Duodenal mucosa (tissue), 2 donors: ENCODE measurements around the gene PQBP1.
A peak's percentile ranks its signal among the peaks of the same experiment; 100 is the strongest.
"Not testable (repeated sequence)": the region's sequence is repeated elsewhere in the genome, so short reads cannot be mapped to it uniquely, and the experiment has no call there.

Experiments
- H3K27ac ChIP-seq: one replicate; pipeline ENCODE4 v1.7.0; 2013; ENCODE audit warnings: low read depth, low read length
- H3K27me3 ChIP-seq, 2 donors: one replicate each; pipeline ENCODE4 v1.7.0; 2013; ENCODE audit warnings: low read length in 2 of 2, control low read depth in 1 of 2; ENCODE audit not compliant: insufficient read depth in 2 of 2, control insufficient read depth in 1 of 2
- H3K36me3 ChIP-seq, 2 donors: one replicate each; pipeline ENCODE4 v1.7.0; 2013; ENCODE audit warnings: low read length in 2 of 2, control low read depth in 1 of 2; ENCODE audit not compliant: insufficient read depth in 2 of 2, control insufficient read depth in 1 of 2
- H3K4me1 ChIP-seq, 2 donors: one replicate each; pipeline ENCODE4 v1.7.0; 2013; ENCODE audit warnings: low read length in 2 of 2, control low read depth in 1 of 2; ENCODE audit not compliant: insufficient read depth in 2 of 2, control insufficient read depth in 1 of 2
- H3K4me3 ChIP-seq, 2 donors: one replicate each; pipeline ENCODE4 v1.7.0; 2013; ENCODE audit warnings: low read length in 2 of 2, low read depth in 1 of 2
- H3K9ac ChIP-seq, 2 donors: one replicate each; pipeline ENCODE4 v1.7.0; 2013; ENCODE audit warnings: low read length in 2 of 2, low read depth in 1 of 2
- H3K9me3 ChIP-seq, 2 donors: one replicate each; pipeline ENCODE4 v1.7.0; 2013; ENCODE audit warnings: low read length in 2 of 2, control low read depth in 1 of 2; ENCODE audit not compliant: control insufficient read depth in 1 of 2

PQBP1 gene

GRCh38 chrX:48897625-48898306 lies at the start of gene PQBP1, which contains the start of gene TIMM17B:
PQBP1 (plus strand) TSS chrX:48897930; CDS start chrX:48898510, 580 bp downstream.
TIMM17B (minus strand) TSS chrX:48897768; CDS start chrX:48897749, 19 bp downstream.
- peak within 1 kb of the TSS; percentile 82 to 95 for H3K4me3 ChIP-seq
- peaks cover 6 to 18% of the 10 kb centered on the region in 2 donors for H3K4me1 ChIP-seq
- peaks cover 21 to 29% of the 10 kb centered on the region in 2 donors for H3K36me3 ChIP-seq

GRCh38 chrX:48848847-48849246 lies 48.9 kb upstream of the PQBP1 start:
- Histone ChIP-seq H3K4me3 (no peak overlapping the region), H3K4me1 (no peaks in the 10 kb centered on the region), H3K27me3 (no peaks in the 10 kb centered on the region)

More at GRCh38 chrX:48897625-48898306, at the start of gene PQBP1, which contains the start of gene TIMM17B:
- H3K9me3 ChIP-seq: no peaks in the 10 kb centered on the region
- peak within 1 kb of the TSS; percentile 98 for H3K27ac ChIP-seq
- peak within 1 kb of the TSS; percentile 91 to 92 for H3K9ac ChIP-seq
- H3K27me3 ChIP-seq: no peaks in the 10 kb centered on the region

GRCh38 chrX:48852857-48853256 lies 44.9 kb upstream of the PQBP1 start:
- no peak overlapping the region for H3K27ac ChIP-seq
- no peak overlapping the region for H3K9ac ChIP-seq
- no peaks in the 10 kb centered on the region for H3K9me3 ChIP-seq
- no peak overlapping the region for H3K4me3 ChIP-seq
- H3K4me1 ChIP-seq: no peaks in the 10 kb centered on the region
- H3K27me3 ChIP-seq: no peaks in the 10 kb centered on the region
- H3K36me3 ChIP-seq: no peaks in the 10 kb centered on the region

More at GRCh38 chrX:48848847-48849246, 48.9 kb upstream of the PQBP1 start:
- Histone ChIP-seq H3K9ac (no peak overlapping the region), H3K36me3 (no peaks in the 10 kb centered on the region), H3K27ac (no peak overlapping the region), H3K9me3 (no peaks in the 10 kb centered on the region)

- not testable (repeated sequence) for H3K4me1 ChIP-seq, H3K9ac ChIP-seq, H3K9me3 ChIP-seq, H3K4me3 ChIP-seq, H3K36me3 ChIP-seq, H3K27me3 ChIP-seq, H3K27ac ChIP-seq
Measured at GRCh38 chrX:48853494-48853893, 44.2 kb upstream of the PQBP1 start.

- H3K36me3 ChIP-seq, H3K27me3 ChIP-seq, H3K4me1 ChIP-seq, H3K4me3 ChIP-seq, H3K9ac ChIP-seq, H3K27ac ChIP-seq, H3K9me3 ChIP-seq: not testable (repeated sequence)
Measured at GRCh38 chrX:48854121-48854804, 43.5 kb upstream of the PQBP1 start.

GRCh38 chrX:48854898-48855297 lies 42.8 kb upstream of the PQBP1 start:
- no peaks in the 10 kb centered on the region for H3K36me3 ChIP-seq
- H3K27ac ChIP-seq: no peak overlapping the region
- no peak overlapping the region for H3K4me3 ChIP-seq
- no peak overlapping the region for H3K9ac ChIP-seq
- no peaks in the 10 kb centered on the region for H3K9me3 ChIP-seq
- H3K4me1 ChIP-seq: no peaks in the 10 kb centered on the region
- no peaks in the 10 kb centered on the region for H3K27me3 ChIP-seq

GRCh38 chrX:48864210-48864609 lies 33.5 kb upstream of the PQBP1 start:
- H3K4me1 ChIP-seq: no peaks in the 10 kb centered on the region
- H3K9me3 ChIP-seq: no peaks in the 10 kb centered on the region
- H3K9ac ChIP-seq: no peak overlapping the region
- H3K27ac ChIP-seq: no peak overlapping the region
- no peaks in the 10 kb centered on the region for H3K36me3 ChIP-seq
- no peak overlapping the region for H3K4me3 ChIP-seq
- H3K27me3 ChIP-seq: no peaks in the 10 kb centered on the region

- H3K9me3 ChIP-seq, H3K27ac ChIP-seq, H3K36me3 ChIP-seq, H3K9ac ChIP-seq, H3K4me3 ChIP-seq, H3K27me3 ChIP-seq, H3K4me1 ChIP-seq: not testable (repeated sequence)
Measured at GRCh38 chrX:48872017-48872416, 25.7 kb upstream of the PQBP1 start.

- not testable (repeated sequence) for H3K27ac ChIP-seq, H3K4me3 ChIP-seq, H3K36me3 ChIP-seq, H3K27me3 ChIP-seq, H3K9ac ChIP-seq, H3K4me1 ChIP-seq, H3K9me3 ChIP-seq
Measured at GRCh38 chrX:48876944-48877343, 20.8 kb upstream of the PQBP1 start.

GRCh38 chrX:48883729-48884128 lies 14.0 kb upstream of the PQBP1 start:
- H3K9ac ChIP-seq: no peak overlapping the region
- no peak overlapping the region for H3K4me3 ChIP-seq
- no peaks in the 10 kb centered on the region for H3K4me1 ChIP-seq
- no peaks in the 10 kb centered on the region for H3K36me3 ChIP-seq
- H3K27ac ChIP-seq: no peak overlapping the region
- H3K27me3 ChIP-seq: no peaks in the 10 kb centered on the region
- no peaks in the 10 kb centered on the region for H3K9me3 ChIP-seq
